ENCODE data around the gene RETREG2. TPM values are rescaled to one million over a fixed set of nuclear protein-coding genes. Genes with fewer than 3 reads are reported as not detected.

The RETREG2 gene
- total and polyA plus RNA-seq, 4 donors, result 21.7 to 42.8 (median 37.7) TPM

DNA sequence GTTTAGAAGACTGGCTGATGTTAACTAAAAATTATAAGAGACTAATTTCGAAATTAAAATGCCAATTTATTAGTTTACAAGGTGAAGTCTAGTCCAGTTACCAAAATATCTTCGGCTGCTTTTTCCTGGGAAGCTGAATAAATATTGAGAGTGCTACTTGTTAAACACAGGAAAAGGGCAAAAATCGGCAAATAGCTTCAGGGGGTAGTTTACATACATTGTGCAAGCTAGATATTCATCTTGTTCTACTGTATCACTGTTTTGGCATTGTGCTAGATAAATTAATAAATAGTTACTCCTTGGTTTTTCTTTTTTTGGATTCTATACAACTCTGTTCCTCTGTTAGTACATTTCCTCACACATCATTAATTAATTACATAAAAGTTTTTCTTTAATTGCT, 46.7 kb upstream of the RETREG2 start:
- WGBS, result 43% methylated on average over 3 of the region's 3 CpGs
- no peak for DNase-seq (ENCODE audit: low spot score)
- no peak overlapping the region for H3K27ac ChIP-seq (ENCODE audit: low read depth in 1 of 2, low read length in 2 of 2)
- no peak overlapping the region for H3K4me3 ChIP-seq (ENCODE audit: low read depth in 1 of 3, low read length in 3 of 3)
- H3K9me3 ChIP-seq (ENCODE audit: control insufficient read depth in 4 of 4, low read length in 3 of 4), result no peaks in the 10 kb centered on the region
- H3K36me3 ChIP-seq (ENCODE audit: control insufficient read depth in 4 of 4, insufficient read depth in 3 of 4, low read depth in 1 of 4, low read length in 3 of 4), result no peaks in the 10 kb centered on the region
- peaks cover 14 to 29% (median 18%) of the 10 kb centered on the region in 4 donors for H3K4me1 ChIP-seq (ENCODE audit: control insufficient read depth in 4 of 4, insufficient read depth in 4 of 4, low read length in 3 of 4)
- H3K9ac ChIP-seq (ENCODE audit: low read depth in 1 of 2, low read length in 2 of 2), result no peak overlapping the region
- H3K27me3 ChIP-seq (ENCODE audit: control insufficient read depth in 4 of 4, insufficient read depth in 4 of 4, low read length in 3 of 4), result no peaks in the 10 kb centered on the region
- TF ChIP-seq FOXA1 (IDR thresholded peaks at IDR 0.05) (no peak), RAD21 (IDR thresholded peaks at IDR 0.05) (no peak), HNF4A (conservative IDR thresholded peaks at IDR 0.05) (no peak), NR2F2 (IDR thresholded peaks at IDR 0.05) (no peak), TAF1 (conservative IDR thresholded peaks at IDR 0.05) (no peak), FOXA2 (IDR thresholded peaks at IDR 0.05) (no peak), HNF4G (IDR thresholded peaks at IDR 0.05) (no peak), GABPA (IDR thresholded peaks at IDR 0.05 in 1 of 2, conservative IDR thresholded peaks at IDR 0.05 in 1 of 2) (no peak)
- TF ChIP-seq, protein P1, sequence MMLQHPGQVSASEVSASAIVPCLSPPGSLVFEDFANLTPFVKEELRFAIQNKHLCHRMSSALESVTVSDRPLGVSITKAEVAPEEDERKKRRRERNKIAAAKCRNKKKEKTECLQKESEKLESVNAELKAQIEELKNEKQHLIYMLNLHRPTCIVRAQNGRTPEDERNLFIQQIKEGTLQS (IDR thresholded peaks at IDR 0.05), result no peak

DNA sequence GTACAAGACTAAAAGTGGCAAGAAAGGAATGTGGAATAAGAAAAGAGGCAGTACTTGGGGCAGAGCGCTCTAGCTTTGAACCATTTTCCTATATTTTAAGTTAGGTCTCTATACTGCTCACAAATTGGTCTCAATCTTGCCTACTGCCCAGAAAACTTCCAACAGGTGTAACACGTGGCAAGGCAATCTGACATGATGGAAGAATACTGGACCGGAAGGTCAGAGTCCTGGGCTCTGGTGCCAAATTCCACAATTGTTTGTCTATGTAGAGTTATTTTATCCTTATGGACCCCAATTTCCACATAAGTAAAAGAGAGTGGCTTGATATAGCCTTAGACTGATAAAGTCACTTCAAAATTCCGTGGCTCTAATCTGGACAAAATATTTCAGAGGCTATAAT, 46.3 kb upstream of the RETREG2 start:
- Histone ChIP-seq H3K27me3 (ENCODE audit: control insufficient read depth in 4 of 4, insufficient read depth in 4 of 4, low read length in 3 of 4) (no peaks in the 10 kb centered on the region), H3K4me3 (ENCODE audit: low read depth in 1 of 3, low read length in 3 of 3) (no peak overlapping the region), H3K27ac (ENCODE audit: low read depth in 1 of 2, low read length in 2 of 2) (no peak overlapping the region), H3K4me1 (ENCODE audit: control insufficient read depth in 4 of 4, insufficient read depth in 4 of 4, low read length in 3 of 4) (peaks cover 13 to 25% (median 14%) of the 10 kb centered on the region in 4 donors), H3K9me3 (ENCODE audit: control insufficient read depth in 4 of 4, low read length in 3 of 4) (no peaks in the 10 kb centered on the region), H3K9ac (ENCODE audit: low read depth in 1 of 2, low read length in 2 of 2) (no peak overlapping the region), H3K36me3 (ENCODE audit: control insufficient read depth in 4 of 4, insufficient read depth in 3 of 4, low read depth in 1 of 4, low read length in 3 of 4) (no peaks in the 10 kb centered on the region)
- no peak for DNase-seq (ENCODE audit: low spot score)
- 67% methylated on average over 4 of the region's 4 CpGs for WGBS
- TF ChIP-seq GABPA (IDR thresholded peaks at IDR 0.05 in 1 of 2, conservative IDR thresholded peaks at IDR 0.05 in 1 of 2) (no peak), HNF4G (IDR thresholded peaks at IDR 0.05) (peak; percentile 86), JUND (IDR thresholded peaks at IDR 0.05) (peak in 1 of 2 donors; percentile 28), RXRA (IDR thresholded peaks at IDR 0.05) (peak; percentile 35 to 48), HNF4A (conservative IDR thresholded peaks at IDR 0.05) (peak; percentile 94 to 99), SP1 (IDR thresholded peaks at IDR 0.05) (peak; percentile 63), YY1 (IDR thresholded peaks at IDR 0.05) (peak; percentile 21), FOXA2 (IDR thresholded peaks at IDR 0.05) (no peak), TAF1 (conservative IDR thresholded peaks at IDR 0.05) (no peak), RAD21 (IDR thresholded peaks at IDR 0.05) (peak in 1 of 2 donors; percentile 9), EGR1 (IDR thresholded peaks at IDR 0.05; ENCODE audit: low read depth in 2 of 2) (no peak)
- TF ChIP-seq, protein P2, sequence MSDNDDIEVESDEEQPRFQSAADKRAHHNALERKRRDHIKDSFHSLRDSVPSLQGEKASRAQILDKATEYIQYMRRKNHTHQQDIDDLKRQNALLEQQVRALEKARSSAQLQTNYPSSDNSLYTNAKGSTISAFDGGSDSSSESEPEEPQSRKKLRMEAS (IDR thresholded peaks at IDR 0.05), result peak; percentile 43
- TF ChIP-seq, protein P3, sequence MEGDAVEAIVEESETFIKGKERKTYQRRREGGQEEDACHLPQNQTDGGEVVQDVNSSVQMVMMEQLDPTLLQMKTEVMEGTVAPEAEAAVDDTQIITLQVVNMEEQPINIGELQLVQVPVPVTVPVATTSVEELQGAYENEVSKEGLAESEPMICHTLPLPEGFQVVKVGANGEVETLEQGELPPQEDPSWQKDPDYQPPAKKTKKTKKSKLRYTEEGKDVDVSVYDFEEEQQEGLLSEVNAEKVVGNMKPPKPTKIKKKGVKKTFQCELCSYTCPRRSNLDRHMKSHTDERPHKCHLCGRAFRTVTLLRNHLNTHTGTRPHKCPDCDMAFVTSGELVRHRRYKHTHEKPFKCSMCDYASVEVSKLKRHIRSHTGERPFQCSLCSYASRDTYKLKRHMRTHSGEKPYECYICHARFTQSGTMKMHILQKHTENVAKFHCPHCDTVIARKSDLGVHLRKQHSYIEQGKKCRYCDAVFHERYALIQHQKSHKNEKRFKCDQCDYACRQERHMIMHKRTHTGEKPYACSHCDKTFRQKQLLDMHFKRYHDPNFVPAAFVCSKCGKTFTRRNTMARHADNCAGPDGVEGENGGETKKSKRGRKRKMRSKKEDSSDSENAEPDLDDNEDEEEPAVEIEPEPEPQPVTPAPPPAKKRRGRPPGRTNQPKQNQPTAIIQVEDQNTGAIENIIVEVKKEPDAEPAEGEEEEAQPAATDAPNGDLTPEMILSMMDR (IDR thresholded peaks at IDR 0.05; ENCODE audit: low read depth, low read length, missing input control), result no peak
- TF ChIP-seq, protein P1 (IDR thresholded peaks at IDR 0.05), result no peak
- TF ChIP-seq, protein P4, sequence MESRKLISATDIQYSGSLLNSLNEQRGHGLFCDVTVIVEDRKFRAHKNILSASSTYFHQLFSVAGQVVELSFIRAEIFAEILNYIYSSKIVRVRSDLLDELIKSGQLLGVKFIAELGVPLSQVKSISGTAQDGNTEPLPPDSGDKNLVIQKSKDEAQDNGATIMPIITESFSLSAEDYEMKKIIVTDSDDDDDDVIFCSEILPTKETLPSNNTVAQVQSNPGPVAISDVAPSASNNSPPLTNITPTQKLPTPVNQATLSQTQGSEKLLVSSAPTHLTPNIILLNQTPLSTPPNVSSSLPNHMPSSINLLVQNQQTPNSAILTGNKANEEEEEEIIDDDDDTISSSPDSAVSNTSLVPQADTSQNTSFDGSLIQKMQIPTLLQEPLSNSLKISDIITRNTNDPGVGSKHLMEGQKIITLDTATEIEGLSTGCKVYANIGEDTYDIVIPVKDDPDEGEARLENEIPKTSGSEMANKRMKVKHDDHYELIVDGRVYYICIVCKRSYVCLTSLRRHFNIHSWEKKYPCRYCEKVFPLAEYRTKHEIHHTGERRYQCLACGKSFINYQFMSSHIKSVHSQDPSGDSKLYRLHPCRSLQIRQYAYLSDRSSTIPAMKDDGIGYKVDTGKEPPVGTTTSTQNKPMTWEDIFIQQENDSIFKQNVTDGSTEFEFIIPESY (IDR thresholded peaks at IDR 0.05), result no peak
- TF ChIP-seq, protein P5, sequence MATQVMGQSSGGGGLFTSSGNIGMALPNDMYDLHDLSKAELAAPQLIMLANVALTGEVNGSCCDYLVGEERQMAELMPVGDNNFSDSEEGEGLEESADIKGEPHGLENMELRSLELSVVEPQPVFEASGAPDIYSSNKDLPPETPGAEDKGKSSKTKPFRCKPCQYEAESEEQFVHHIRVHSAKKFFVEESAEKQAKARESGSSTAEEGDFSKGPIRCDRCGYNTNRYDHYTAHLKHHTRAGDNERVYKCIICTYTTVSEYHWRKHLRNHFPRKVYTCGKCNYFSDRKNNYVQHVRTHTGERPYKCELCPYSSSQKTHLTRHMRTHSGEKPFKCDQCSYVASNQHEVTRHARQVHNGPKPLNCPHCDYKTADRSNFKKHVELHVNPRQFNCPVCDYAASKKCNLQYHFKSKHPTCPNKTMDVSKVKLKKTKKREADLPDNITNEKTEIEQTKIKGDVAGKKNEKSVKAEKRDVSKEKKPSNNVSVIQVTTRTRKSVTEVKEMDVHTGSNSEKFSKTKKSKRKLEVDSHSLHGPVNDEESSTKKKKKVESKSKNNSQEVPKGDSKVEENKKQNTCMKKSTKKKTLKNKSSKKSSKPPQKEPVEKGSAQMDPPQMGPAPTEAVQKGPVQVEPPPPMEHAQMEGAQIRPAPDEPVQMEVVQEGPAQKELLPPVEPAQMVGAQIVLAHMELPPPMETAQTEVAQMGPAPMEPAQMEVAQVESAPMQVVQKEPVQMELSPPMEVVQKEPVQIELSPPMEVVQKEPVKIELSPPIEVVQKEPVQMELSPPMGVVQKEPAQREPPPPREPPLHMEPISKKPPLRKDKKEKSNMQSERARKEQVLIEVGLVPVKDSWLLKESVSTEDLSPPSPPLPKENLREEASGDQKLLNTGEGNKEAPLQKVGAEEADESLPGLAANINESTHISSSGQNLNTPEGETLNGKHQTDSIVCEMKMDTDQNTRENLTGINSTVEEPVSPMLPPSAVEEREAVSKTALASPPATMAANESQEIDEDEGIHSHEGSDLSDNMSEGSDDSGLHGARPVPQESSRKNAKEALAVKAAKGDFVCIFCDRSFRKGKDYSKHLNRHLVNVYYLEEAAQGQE (IDR thresholded peaks at IDR 0.05), result no peak
